ENCODE results near the gene PKN1.

The PKN1 gene

DNA sequence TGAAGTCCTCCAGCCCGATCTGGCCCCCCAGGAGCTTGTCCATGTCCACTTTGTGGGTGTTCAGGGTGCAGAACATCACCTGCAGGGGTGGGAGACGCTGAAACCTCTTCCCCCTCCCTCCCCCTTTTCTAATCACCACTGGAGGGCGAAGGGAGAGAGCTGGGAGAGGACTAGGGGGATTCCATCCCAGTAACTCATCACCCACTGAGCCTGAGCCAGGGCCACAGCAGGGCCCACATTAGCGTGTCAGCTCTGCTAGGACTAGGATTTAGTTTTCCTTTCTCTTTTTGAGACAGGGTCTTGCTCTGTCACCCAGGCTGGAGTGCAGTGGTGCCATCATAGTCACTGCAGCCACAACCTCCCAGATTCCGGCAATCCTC, 47.6 kb downstream of the PKN1 start:
- Histone ChIP-seq H3K27me3 (ENCODE audit: insufficient read depth, poor library complexity, severe bottlenecking) (no peaks in the 10 kb centered on the region), H3K27ac (replicated peaks) (no peak overlapping the region), H3K4me3 (replicated peaks; ENCODE audit: insufficient read depth, low read length) (no peak overlapping the region)
- TF ChIP-seq REST (IDR thresholded peaks at IDR 0.05; ENCODE audit: insufficient replicate concordance, low read depth) (no peak), GABPA (IDR thresholded peaks at IDR 0.05; ENCODE audit: low read depth) (no peak), CTCF (IDR thresholded peaks at IDR 0.05; ENCODE audit: insufficient read depth, low read length) (no peak), POLR2AphosphoS5 (IDR thresholded peaks at IDR 0.05; ENCODE audit: low read depth) (no peak), SPI1 (IDR thresholded peaks at IDR 0.05; ENCODE audit: borderline replicate concordance, low read depth) (no peak)
- no peak for DNase-seq (ENCODE audit: low read depth in 1 of 2, low spot score in 1 of 2)

DNA sequence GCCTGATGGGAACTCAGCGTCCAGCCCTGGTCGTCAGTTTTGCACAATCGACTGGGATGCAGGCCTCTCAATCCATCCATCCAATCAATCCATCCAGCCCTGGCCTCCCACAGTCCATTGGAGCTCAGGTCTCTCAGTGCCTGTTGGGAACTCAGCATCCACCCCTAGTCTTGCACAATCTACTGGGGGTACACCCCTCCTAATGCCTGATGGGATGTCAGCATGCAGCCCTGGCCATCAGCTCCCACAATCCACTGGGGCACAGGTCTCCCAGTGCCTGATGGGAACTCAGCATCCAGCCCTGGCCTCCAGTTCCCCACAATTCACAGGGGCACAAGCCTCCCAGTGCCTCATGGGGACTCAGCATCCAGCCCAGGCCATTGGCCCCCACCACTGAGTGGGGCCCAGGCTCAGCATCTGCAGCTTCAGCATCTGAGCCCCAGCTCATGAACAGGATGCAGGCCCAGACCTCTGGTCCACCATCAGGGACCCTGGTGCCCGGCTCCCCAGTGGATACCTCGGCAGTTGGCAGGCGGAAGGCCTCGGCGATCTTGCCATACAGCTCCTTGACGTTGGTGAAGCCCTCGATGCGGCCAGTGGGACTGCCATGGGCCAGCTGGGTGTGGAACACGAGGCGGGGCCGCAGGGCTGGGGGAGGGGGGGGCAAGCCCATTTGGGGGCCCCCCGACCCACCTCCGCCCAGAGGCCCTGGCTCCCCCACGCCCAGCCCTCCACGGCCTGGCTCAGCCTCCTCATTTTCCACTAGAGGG, 49.3 kb downstream of the PKN1 start:
- no peak overlapping the region for H3K4me3 ChIP-seq (replicated peaks; ENCODE audit: insufficient read depth, low read length)
- no peak for DNase-seq (ENCODE audit: low read depth in 1 of 2, low spot score in 1 of 2)
- H3K27me3 ChIP-seq (ENCODE audit: insufficient read depth, poor library complexity, severe bottlenecking) = no peaks in the 10 kb centered on the region
- H3K27ac ChIP-seq (replicated peaks) = no peak overlapping the region
- TF ChIP-seq REST (IDR thresholded peaks at IDR 0.05; ENCODE audit: insufficient replicate concordance, low read depth) (no peak), CTCF (IDR thresholded peaks at IDR 0.05; ENCODE audit: insufficient read depth, low read length) (no peak), GABPA (IDR thresholded peaks at IDR 0.05; ENCODE audit: low read depth) (no peak), POLR2AphosphoS5 (IDR thresholded peaks at IDR 0.05; ENCODE audit: low read depth) (no peak), SPI1 (IDR thresholded peaks at IDR 0.05; ENCODE audit: borderline replicate concordance, low read depth) (no peak)

DNA sequence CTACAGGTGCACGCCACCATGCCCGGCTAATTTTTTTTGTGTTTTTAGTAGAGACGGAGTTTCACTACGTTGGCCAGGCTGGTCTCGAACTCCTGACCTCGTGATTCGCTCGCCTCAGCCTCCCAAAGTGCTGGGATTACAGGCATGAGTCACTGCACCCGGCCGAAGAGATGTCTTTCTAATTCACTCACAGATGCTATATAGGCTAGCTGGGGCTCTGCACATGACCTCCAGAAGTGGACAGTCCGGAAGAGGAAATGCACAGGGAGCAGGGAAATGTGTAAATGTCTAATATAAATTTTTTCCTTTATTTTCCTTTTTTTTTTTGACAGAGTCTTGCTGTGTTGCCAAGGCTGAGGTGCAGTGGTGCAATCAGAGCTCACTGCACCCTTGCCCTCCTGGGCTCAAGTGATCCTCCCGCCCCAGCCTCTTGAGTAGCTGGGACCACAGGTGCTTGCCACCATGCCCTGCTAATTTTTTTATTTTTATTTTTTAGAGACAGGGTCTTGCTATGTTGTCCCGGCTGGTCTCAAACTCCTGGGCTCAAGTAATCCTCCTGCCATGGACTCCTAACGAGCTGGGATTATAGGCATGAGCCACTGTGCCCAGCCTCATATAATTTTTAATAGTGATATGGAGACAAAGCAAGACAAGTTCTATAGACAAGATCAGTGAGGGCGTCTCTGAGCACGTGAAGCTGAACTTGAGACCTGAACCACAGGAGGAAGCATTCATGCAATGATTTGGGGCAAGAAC, 54.4 kb downstream of the PKN1 start:
- Histone ChIP-seq H3K27me3 (ENCODE audit: insufficient read depth, poor library complexity, severe bottlenecking) (no peaks in the 10 kb centered on the region), H3K27ac (replicated peaks) (no peak overlapping the region), H3K4me3 (replicated peaks; ENCODE audit: insufficient read depth, low read length) (no peak overlapping the region)
- no peak for DNase-seq (ENCODE audit: low read depth in 1 of 2, low spot score in 1 of 2)
- TF ChIP-seq SPI1 (IDR thresholded peaks at IDR 0.05; ENCODE audit: borderline replicate concordance, low read depth) (no peak), REST (IDR thresholded peaks at IDR 0.05; ENCODE audit: insufficient replicate concordance, low read depth) (no peak), GABPA (IDR thresholded peaks at IDR 0.05; ENCODE audit: low read depth) (no peak), CTCF (IDR thresholded peaks at IDR 0.05; ENCODE audit: insufficient read depth, low read length) (no peak), POLR2AphosphoS5 (IDR thresholded peaks at IDR 0.05; ENCODE audit: low read depth) (no peak)

Measured in HL-60 (cell line).